ENCODE results near the gene NMD3.

NMD3 gene

DNA sequence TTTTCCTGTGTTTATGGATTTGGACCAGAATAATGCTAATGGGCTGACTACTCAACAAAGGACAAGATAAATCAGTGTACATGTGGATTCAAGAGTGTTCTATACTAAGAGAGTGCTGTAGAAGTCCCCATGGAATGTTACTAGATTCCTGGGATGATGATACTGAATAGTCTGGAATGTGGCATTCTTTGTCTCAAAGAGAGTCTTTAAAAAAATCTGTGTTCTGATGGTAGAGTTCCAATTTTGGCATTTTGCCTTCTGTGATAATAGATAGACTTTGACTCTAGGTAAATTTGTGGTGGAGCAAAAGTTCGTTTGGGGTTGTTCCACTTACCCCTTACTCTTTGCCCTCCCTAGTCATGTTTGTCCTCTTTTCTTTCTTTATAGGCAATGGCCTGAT is 43.7 kb downstream of the NMD3 start:
- TF ChIP-seq, protein P1, sequence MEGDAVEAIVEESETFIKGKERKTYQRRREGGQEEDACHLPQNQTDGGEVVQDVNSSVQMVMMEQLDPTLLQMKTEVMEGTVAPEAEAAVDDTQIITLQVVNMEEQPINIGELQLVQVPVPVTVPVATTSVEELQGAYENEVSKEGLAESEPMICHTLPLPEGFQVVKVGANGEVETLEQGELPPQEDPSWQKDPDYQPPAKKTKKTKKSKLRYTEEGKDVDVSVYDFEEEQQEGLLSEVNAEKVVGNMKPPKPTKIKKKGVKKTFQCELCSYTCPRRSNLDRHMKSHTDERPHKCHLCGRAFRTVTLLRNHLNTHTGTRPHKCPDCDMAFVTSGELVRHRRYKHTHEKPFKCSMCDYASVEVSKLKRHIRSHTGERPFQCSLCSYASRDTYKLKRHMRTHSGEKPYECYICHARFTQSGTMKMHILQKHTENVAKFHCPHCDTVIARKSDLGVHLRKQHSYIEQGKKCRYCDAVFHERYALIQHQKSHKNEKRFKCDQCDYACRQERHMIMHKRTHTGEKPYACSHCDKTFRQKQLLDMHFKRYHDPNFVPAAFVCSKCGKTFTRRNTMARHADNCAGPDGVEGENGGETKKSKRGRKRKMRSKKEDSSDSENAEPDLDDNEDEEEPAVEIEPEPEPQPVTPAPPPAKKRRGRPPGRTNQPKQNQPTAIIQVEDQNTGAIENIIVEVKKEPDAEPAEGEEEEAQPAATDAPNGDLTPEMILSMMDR (IDR thresholded peaks at IDR 0.05; ENCODE audit: insufficient read depth, low read depth, low read length, missing control alignments) = no peak
- no peak for DNase-seq (ENCODE audit: low read depth)
- H3K4me3 ChIP-seq (ENCODE audit: low read length) = no peak overlapping the region

DNA sequence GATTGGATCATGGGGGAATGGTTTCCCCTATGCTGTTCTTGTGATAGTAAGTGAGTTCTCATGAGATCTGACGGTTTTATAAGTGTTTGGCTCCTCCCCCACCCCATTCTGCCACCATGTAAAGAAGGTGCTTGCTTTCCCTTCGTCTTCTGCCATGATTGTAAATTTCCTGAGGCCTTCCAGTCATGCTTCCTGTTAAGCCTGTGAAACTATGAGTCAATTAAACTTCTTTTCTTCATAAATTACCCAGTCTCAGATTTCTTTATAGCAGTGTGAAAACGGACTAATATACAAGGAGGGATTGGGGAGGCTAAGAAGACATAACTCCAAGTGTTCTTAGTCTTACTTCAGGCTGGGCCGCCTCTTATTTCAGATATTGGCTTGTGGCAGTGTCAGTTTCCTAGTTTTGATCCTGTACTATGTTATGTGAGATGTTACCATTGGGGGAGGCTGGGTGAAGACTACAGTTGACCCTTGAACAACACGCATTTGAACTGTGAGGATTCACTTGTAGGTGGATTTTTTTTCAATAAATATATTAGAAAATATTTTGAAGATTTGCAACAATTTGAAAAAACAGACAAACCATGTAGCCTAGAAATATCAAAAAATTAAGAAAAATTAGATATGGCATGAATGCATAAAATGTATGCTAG is 44.9 kb downstream of the NMD3 start:
- TF ChIP-seq, protein P1 (IDR thresholded peaks at IDR 0.05; ENCODE audit: insufficient read depth, low read depth, low read length, missing control alignments) = no peak
- DNase-seq (ENCODE audit: low read depth) = peak; percentile 77
- no peak overlapping the region for H3K4me3 ChIP-seq (ENCODE audit: low read length)

DNA sequence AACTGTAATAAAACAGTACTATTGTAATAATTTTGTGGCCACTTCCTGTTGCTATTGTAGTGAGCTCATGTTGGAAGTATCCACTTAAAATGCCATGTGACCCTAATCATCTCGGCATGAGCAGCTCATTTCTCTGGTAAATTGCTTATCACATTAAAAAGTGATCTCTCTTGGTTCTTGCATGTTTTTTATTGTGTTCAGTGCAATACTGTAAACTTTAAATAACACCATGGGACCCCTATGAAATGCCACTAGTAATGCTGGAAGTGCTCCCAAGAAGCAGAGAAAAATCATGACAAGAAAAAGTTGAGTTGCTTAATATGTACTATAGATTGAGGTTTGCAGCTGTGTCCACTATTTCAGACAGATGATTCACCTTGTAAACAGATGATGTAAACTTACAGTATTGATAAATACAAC is 45.6 kb downstream of the NMD3 start:
- no peak overlapping the region for H3K4me3 ChIP-seq (ENCODE audit: low read length)
- DNase-seq (ENCODE audit: low read depth) = peak; percentile 84
- TF ChIP-seq, protein P1 (IDR thresholded peaks at IDR 0.05; ENCODE audit: insufficient read depth, low read depth, low read length, missing control alignments) = no peak

DNA sequence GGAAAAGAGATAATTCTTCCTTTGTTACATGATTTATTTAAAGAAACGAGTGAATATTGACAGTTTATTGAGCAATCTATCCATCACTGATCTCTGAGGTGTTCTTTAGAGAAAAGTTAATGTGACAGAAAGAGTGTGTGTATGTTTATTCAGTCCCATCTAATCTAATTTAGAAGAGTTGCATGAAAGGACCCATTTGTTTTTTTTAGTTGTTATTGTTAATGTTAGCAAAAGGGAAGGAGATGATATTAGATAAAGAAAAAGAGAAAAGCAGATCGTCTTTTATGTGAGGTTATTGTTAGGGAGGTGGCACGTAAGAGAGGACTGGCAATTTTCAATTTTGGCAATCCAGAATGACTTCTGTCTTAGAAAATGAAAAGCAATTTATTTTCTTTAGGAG is 46.5 kb downstream of the NMD3 start:
- H3K4me3 ChIP-seq (ENCODE audit: low read length) = no peak overlapping the region
- DNase-seq (ENCODE audit: low read depth) = no peak
- TF ChIP-seq, protein P1 (IDR thresholded peaks at IDR 0.05; ENCODE audit: insufficient read depth, low read depth, low read length, missing control alignments) = no peak

DNA sequence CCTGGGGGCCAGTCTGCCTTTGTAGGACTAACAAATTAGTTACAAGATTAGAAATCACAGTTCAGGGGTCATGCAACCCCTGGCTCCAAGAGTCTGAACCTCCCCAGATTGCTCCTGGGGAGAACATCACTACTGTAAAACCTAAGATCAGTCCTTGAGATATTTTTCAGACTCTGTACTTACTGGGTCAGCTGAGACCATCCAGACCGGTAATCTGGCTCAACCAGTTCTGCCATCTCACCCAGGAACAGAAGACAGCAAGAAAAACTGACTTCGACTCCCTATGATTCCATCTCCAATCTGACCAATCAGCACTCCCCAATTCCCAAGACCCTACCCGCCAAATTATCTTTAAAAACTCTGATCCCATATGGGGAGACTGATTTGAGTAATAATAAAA is 47.5 kb downstream of the NMD3 start:
- TF ChIP-seq, protein P1 (IDR thresholded peaks at IDR 0.05; ENCODE audit: insufficient read depth, low read depth, low read length, missing control alignments) = no peak
- H3K4me3 ChIP-seq (ENCODE audit: low read length) = no peak overlapping the region
- peak; percentile 59 for DNase-seq (ENCODE audit: low read depth)

DNA sequence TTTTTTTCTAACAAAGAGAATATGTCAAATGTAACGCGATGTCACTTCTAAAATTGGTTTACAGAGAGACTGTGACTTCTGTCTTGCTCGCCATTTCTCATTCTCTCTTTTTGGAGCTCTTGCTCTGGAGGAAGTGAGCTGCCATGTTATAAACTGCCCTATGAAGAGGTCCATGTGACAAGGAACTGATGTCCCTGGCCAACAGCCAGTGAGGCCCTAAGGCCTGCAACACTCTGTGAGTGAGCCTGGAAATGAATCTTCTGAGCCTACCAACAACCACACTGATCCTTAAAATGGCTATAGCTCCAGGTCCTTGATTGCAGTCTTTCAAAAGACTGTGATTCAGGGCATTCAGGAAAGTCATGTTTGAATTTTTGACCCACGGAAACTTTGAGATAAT is 49.9 kb downstream of the NMD3 start:
- no peak for DNase-seq (ENCODE audit: low read depth)
- TF ChIP-seq, protein P1 (IDR thresholded peaks at IDR 0.05; ENCODE audit: insufficient read depth, low read depth, low read length, missing control alignments) = no peak
- H3K4me3 ChIP-seq (ENCODE audit: low read length) = no peak overlapping the region

DNA sequence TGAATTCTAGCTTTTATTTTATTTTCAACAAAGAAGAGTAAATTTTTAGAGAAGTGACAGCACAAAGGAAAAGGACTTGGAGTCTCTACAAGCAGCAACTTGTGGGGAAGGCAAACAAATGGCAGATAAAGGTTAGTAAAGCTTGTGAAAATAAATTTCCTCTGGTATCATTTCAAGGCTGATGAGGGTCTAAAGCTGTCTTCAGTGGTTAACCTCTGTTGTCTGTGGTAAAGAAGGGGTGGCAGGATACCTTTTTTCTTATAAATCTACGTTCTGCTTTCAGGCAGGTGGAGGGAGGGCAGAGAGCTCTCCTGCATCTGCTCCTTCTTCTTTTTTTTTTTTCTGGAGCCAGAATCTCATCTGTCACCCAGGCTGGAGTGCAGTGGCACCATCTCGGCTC is 50.5 kb downstream of the NMD3 start:
- DNase-seq (ENCODE audit: low read depth) = no peak
- no peak overlapping the region for H3K4me3 ChIP-seq (ENCODE audit: low read length)
- TF ChIP-seq, protein P1 (IDR thresholded peaks at IDR 0.05; ENCODE audit: insufficient read depth, low read depth, low read length, missing control alignments) = no peak
